ENCODE results near the gene ARHGEF4. TPM values are rescaled to one million over a fixed set of nuclear protein-coding genes. Genes with fewer than 3 reads are reported as not detected.

Gene ARHGEF4
- total RNA-seq, 2 experiments from 2014 or later: 0.30 to 0.41 TPM

GRCh38 chr2:131039908-131040660 lies 203.4 kb downstream of the ARHGEF4 start:
- no peaks in the 10 kb centered on the region for H3K9me3 Mint-ChIP-seq (ENCODE audit: low read depth)
- peak overlapping the region; percentile 63 for H3K27ac Mint-ChIP-seq
- peak; percentile 66 for DNase-seq

GRCh38 chr2:131040661-131041401 lies 204.1 kb downstream of the ARHGEF4 start:
- H3K27ac Mint-ChIP-seq: peak overlapping the region; percentile 63
- CTCF ChIA-PET: interaction anchor here (1.0 to 1.9 kb wide), 5 partner anchors 30 to 244 kb away, joined by 4 to 8 read pairs (median 4); no protein-coding TSS in a partner anchor
- H3K27me3 Mint-ChIP-seq: peaks cover 30% of the 10 kb centered on the region
- H3K4me1 Mint-ChIP-seq: peaks cover 30% of the 10 kb centered on the region
- DNase-seq: peak; percentile 59
- peak; percentile 40 for ATAC-seq
- H3K4me3 Mint-ChIP-seq: peak overlapping the region; percentile 57
- H3K36me3 Mint-ChIP-seq: no peaks in the 10 kb centered on the region
- H3K9me3 Mint-ChIP-seq (ENCODE audit: low read depth): no peaks in the 10 kb centered on the region

More at GRCh38 chr2:131039908-131040660, 203.4 kb downstream of the ARHGEF4 start:
- ATAC-seq: peak; percentile 55
- H3K36me3 Mint-ChIP-seq: no peaks in the 10 kb centered on the region
- CTCF ChIA-PET: interaction anchor here (1.2 to 1.9 kb wide), 3 partner anchors 52 to 166 kb away, joined by 4 read pairs; no protein-coding TSS in a partner anchor
- H3K27me3 Mint-ChIP-seq: peaks cover 37% of the 10 kb centered on the region
- peak overlapping the region; percentile 48 for H3K4me3 Mint-ChIP-seq
- H3K4me1 Mint-ChIP-seq: peaks cover 30% of the 10 kb centered on the region

GRCh38 chr2:131041402-131042147 lies 204.9 kb downstream of the ARHGEF4 start:
- DNase-seq: no peak
- ATAC-seq: peak; percentile 45
- CTCF ChIA-PET: interaction anchor here (1.0 to 1.9 kb wide), 6 partner anchors 31 to 244 kb away, joined by 3 to 8 read pairs (median 4); no protein-coding TSS in a partner anchor
- peaks cover 22% of the 10 kb centered on the region for H3K27me3 Mint-ChIP-seq
- H3K36me3 Mint-ChIP-seq: no peaks in the 10 kb centered on the region
- peak overlapping the region; percentile 63 for H3K27ac Mint-ChIP-seq
- peak overlapping the region; percentile 57 for H3K4me3 Mint-ChIP-seq
- H3K9me3 Mint-ChIP-seq (ENCODE audit: low read depth): no peaks in the 10 kb centered on the region
- H3K4me1 Mint-ChIP-seq: peaks cover 30% of the 10 kb centered on the region

GRCh38 chr2:131042148-131042775 lies 205.5 kb downstream of the ARHGEF4 start:
- H3K36me3 Mint-ChIP-seq: no peaks in the 10 kb centered on the region
- ATAC-seq (no peak), DNase-seq (no peak)
- CTCF ChIA-PET: interaction anchor here (1.3 to 1.5 kb wide), 2 partner anchors 32 kb away, joined by 3 to 4 read pairs; no protein-coding TSS in a partner anchor
- H3K27ac Mint-ChIP-seq: peak overlapping the region; percentile 32
- peaks cover 16% of the 10 kb centered on the region for H3K27me3 Mint-ChIP-seq
- no peaks in the 10 kb centered on the region for H3K9me3 Mint-ChIP-seq (ENCODE audit: low read depth)
- peaks cover 30% of the 10 kb centered on the region for H3K4me1 Mint-ChIP-seq
- no peak overlapping the region for H3K4me3 Mint-ChIP-seq

GRCh38 chr2:131043199-131044074 lies 206.7 kb downstream of the ARHGEF4 start:
- DNase-seq (no peak), ATAC-seq (no peak)
- CTCF ChIA-PET: interaction anchor here (1.1 kb wide), 1 partner anchor 450 kb away, joined by 3 read pairs; no protein-coding TSS in a partner anchor
- H3K36me3 Mint-ChIP-seq: peaks cover 2% of the 10 kb centered on the region
- H3K4me3 Mint-ChIP-seq: no peak overlapping the region
- no peaks in the 10 kb centered on the region for H3K9me3 Mint-ChIP-seq (ENCODE audit: low read depth)
- H3K4me1 Mint-ChIP-seq: peaks cover 30% of the 10 kb centered on the region
- no peak overlapping the region for H3K27ac Mint-ChIP-seq
- H3K27me3 Mint-ChIP-seq: peaks cover 5% of the 10 kb centered on the region

GRCh38 chr2:131044075-131044756 lies 207.5 kb downstream of the ARHGEF4 start:
- H3K4me1 Mint-ChIP-seq: peaks cover 28% of the 10 kb centered on the region
- H3K9me3 Mint-ChIP-seq (ENCODE audit: low read depth): no peaks in the 10 kb centered on the region
- H3K27me3 Mint-ChIP-seq: peaks cover 4% of the 10 kb centered on the region
- peaks cover 5% of the 10 kb centered on the region for H3K36me3 Mint-ChIP-seq
- ATAC-seq: no peak
- H3K27ac Mint-ChIP-seq: no peak overlapping the region
- H3K4me3 Mint-ChIP-seq: no peak overlapping the region
- DNase-seq: no peak
- CTCF ChIA-PET: no interaction called here

- CTCF ChIA-PET: no interaction called here
- Mint-ChIP-seq H3K27ac (no peak overlapping the region), H3K27me3 (no peaks in the 10 kb centered on the region)
These were observed 208.0 kb downstream of the ARHGEF4 start for GRCh38 chr2:131044757-131045150.

GRCh38 chr2:131045286-131046027 lies 208.7 kb downstream of the ARHGEF4 start:
- H3K9me3 Mint-ChIP-seq (ENCODE audit: low read depth): no peaks in the 10 kb centered on the region
- ATAC-seq (no peak), DNase-seq (no peak)
- no peaks in the 10 kb centered on the region for H3K27me3 Mint-ChIP-seq
- CTCF ChIA-PET: no interaction called here
- no peak overlapping the region for H3K27ac Mint-ChIP-seq
- peaks cover 19% of the 10 kb centered on the region for H3K4me1 Mint-ChIP-seq
- H3K4me3 Mint-ChIP-seq: no peak overlapping the region
- peaks cover 9% of the 10 kb centered on the region for H3K36me3 Mint-ChIP-seq

More at GRCh38 chr2:131044757-131045150, 208.0 kb downstream of the ARHGEF4 start:
- H3K9me3 Mint-ChIP-seq (ENCODE audit: low read depth): no peaks in the 10 kb centered on the region
- peaks cover 24% of the 10 kb centered on the region for H3K4me1 Mint-ChIP-seq
- ATAC-seq (no peak), DNase-seq (no peak)
- peaks cover 7% of the 10 kb centered on the region for H3K36me3 Mint-ChIP-seq
- H3K4me3 Mint-ChIP-seq: no peak overlapping the region

GRCh38 chr2:131046028-131046917 lies 209.6 kb downstream of the ARHGEF4 start:
- CTCF ChIA-PET: no interaction called here
- no peaks in the 10 kb centered on the region for H3K9me3 Mint-ChIP-seq (ENCODE audit: low read depth)

GRCh38 chr2:131046918-131047652 lies 210.4 kb downstream of the ARHGEF4 start:
- ATAC-seq (no peak), DNase-seq (no peak)
- H3K27ac Mint-ChIP-seq: no peak overlapping the region
- no peaks in the 10 kb centered on the region for H3K9me3 Mint-ChIP-seq (ENCODE audit: low read depth)
- no peak overlapping the region for H3K4me3 Mint-ChIP-seq
- H3K36me3 Mint-ChIP-seq: peaks cover 18% of the 10 kb centered on the region
- H3K4me1 Mint-ChIP-seq: peaks cover 3% of the 10 kb centered on the region
- CTCF ChIA-PET: no interaction called here
- no peaks in the 10 kb centered on the region for H3K27me3 Mint-ChIP-seq

More at GRCh38 chr2:131046028-131046917, 209.6 kb downstream of the ARHGEF4 start:
- ATAC-seq (no peak), DNase-seq (no peak)
- Mint-ChIP-seq H3K36me3 (peaks cover 12% of the 10 kb centered on the region), H3K4me1 (peaks cover 11% of the 10 kb centered on the region), H3K27me3 (no peaks in the 10 kb centered on the region), H3K4me3 (no peak overlapping the region), H3K27ac (no peak overlapping the region)

Measured in activated CD8-positive, alpha-beta memory T cell treated with anti-CD3 and anti-CD28 coated beads, Interleukin-2, amount 10 ng/mL, durations not matched to agents 7 days and 5 days (primary cell).